Forelimb muscle (tissue), 1 donor: Measurements from ENCODE around the gene CITED1. TPM values are rescaled to one million over a fixed set of nuclear protein-coding genes. Genes with fewer than 3 reads are reported as not detected.

Experiments
- DNase-seq: peaks from one replicate; pipeline ENCODE4 v3.0.0-alpha.2; 2013; ENCODE audit warnings: low read depth
- polyA plus RNA-seq: library from polyadenylated mRNA; unstranded; fragments of 120-200 nt; gene quantifications from one replicate; pipeline ENCODE4 v1.2.1, GENCODE V29; 2013; ENCODE audit not compliant: insufficient read length

The CITED1 gene
- polyA plus RNA-seq, 1 donor, result 14.7 TPM

- DNase-seq, result no peak
Observed at GRCh38 chrX:72270316-72270866, 35.3 kb downstream of the CITED1 start.

- DNase-seq, result no peak
Observed at GRCh38 chrX:72269671-72270251, 36.0 kb downstream of the CITED1 start.

DNA sequence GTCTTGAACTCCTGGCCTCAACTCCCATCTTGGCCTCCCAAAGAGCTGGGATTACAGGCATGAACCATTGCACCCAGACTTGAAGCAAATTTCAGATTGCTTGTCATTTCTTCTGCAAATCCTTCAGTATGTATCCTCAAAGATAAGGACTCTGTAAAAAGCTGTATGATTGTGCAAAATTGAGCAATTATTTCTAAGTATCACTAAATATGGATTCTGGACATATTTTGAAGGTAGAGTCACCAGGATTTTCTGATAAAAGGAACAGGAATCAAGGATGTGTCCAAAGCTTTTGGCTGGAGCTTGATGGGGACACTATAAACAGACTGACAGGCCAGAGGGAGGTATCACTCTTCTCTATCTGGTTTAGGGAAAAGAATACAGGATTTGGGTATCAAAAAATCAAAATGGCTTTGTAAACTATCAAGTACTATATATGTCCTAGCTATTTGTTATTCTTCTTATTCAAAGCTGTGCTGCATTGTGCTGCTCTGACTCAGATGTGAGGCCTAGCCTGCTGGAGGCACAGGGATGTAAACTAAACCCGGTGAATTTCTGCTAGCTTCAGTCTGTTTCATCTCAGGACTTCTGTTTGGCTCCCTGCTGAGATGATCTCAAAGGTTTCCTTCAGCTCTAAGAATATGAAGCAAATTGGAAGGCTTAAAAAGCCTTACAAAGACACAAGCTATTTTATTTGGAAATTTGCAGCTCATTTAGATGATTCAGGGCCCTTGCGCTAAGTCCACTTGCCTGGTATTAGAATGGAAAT lies 36.9 kb downstream of the CITED1 start:
- DNase-seq, result no peak

DNA sequence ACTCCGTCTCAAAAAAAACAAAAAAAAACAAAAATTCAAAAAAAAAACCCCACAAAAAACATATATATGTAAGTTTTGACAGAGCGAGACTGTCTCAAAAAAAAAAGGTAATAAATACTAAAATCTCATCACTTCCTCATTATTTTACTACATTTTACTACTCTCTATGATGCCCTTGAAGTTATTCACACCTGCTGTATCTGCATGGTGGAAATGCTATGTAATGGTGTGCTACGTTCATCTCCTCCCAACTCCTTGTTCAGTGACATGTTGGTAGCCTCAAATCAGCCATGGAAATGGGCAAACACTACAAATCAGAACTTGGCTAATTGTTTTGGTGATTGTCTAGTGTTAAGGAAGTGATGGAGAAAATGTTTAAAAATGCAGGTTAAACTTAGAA lies 40.5 kb downstream of the CITED1 start:
- DNase-seq, result no peak

GRCh38 chrX:72262077-72262476 lies 43.6 kb downstream of the CITED1 start:
- no peak for DNase-seq

DNA sequence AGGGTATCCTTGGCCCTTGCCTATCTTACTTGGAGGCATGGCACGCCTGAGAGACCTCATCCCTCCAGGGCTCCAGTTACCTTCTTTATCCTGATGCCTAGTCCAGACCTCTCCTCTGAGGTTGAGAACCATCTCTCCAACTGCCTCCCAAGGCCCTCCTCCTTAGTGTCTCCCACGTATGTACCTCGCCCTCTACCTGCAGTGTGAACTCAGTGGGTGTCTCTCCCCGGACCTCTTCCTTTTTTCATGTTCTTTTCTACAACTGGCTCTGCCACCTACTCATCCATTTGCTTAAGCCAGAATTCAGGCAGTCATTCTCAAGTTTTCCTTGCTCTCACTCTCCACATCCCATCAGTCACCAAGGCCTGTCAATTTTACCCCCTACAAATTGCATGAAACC lies 45.3 kb downstream of the CITED1 start:
- DNase-seq, result no peak

DNA sequence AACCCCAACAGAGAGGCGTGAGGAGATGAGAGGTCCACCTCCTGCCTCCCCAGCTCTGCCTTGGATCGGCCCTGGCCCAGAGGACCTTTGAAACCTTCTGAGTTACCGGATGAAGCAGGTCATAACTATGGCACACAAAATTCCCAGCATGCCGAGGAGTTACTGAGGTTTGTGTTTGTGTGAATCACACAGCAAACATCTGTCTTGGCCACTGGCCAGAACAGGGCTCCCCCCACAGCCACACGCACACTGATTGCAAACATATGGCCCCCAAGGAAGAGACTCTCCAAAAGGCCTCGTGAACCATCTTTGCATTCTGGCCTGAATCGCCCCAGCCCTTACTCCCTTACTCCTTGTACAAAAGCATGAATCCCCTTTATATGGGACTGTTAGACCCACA lies 47.5 kb downstream of the CITED1 start:
- no peak for DNase-seq

GRCh38 chrX:72255864-72256263 lies 49.9 kb downstream of the CITED1 start:
- no peak for DNase-seq

DNA sequence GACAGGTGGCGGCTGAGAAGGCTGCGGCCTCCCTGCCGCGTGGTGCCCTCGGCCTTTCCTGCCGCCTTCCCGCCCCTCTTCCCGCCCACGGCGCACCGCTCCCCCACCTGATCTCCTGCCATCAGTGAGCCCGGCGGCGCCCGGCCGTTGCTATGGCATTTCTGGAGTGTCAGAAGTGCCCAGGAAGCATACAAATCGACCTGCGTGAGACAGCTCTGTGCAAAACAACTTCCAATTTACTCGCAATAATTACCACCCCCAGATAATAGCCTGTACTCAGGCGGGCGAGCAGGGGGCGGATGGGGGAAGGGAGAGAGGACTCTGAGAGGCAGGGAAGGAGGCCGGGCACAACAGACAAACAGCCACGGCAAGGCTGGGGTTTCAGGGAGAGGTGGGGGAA lies 50.3 kb downstream of the CITED1 start:
- DNase-seq, result no peak

DNA sequence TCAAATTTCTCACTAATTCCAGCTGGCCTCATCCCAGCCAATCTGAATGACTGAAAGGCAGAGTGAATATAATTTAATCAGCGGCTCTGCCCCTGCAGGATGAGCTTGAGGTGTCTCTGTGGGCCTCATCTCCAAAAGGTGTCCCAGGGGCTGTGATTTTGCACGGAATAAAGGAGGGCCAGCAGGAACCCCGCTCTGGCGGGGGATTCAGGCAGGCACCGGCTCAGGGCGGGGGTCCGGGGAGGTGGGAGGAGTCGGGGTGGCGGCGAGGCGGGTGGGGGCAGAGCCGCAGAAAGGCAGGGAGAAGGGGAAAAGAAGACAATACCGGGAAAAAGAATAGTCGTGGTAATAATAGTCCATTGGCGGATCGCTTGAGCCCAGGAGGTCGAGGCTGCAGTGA lies 50.9 kb downstream of the CITED1 start:
- DNase-seq, result no peak

- DNase-seq, result no peak
Observed at GRCh38 chrX:72253686-72254085, 52.0 kb downstream of the CITED1 start.

Other genes with a start within 250 kb of the CITED1 start
- 10.9 TPM for gene RTL5, start 174.0 kb downstream of the CITED1 start, polyA plus RNA-seq
- gene PIN4, start 124.2 kb downstream of the CITED1 start, polyA plus RNA-seq, result 25.8 TPM
- gene ERCC6L, start 66.9 kb downstream of the CITED1 start, polyA plus RNA-seq, result 1.7 TPM
- 2,909 TPM for gene RPS4X, start 28.7 kb downstream of the CITED1 start, polyA plus RNA-seq